ENCODE results near the gene RAB11FIP3.

The RAB11FIP3 gene

DNA sequence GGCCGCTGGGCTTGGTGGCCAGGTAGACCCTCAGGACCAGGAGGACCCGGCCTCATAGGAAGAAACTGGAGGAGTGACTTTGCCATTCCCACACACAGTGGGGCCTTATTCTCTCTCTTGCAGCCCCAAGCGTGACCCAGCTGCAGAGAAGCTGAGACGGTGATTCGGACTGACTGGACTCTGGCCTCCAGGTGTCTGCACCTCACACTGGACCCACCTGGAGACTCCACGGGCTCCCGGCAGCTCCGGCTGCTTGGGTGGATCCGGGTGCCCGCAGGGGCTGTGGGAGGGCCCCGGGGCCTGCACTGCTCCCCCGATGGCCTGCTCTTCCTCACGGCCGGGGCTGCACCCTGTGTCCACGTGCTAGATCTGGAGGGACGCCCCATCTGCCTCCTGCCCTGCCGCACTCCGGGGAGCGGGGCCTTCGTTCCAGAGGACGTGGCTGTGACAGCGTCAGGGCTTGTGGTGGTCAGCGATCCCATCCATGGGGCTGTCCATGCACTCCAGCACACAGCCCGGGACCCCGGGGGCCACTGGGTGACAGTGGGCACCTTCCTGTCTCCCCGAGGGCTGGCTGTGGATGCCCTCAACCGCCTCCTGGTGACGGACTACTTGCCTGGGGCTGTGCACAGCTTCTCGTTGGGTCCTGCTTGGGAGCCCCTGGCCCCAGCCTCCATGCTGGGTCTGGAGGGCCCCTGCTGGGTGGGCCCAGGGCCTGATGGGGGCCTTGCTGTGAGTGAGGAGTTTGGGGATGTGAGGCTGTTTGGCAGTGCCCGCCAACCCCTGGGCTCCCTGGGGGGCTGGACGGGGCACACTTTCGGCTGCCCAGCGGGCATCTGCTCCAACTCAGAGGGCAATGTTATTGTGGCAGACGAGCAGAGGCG lies 142.2 kb downstream of the RAB11FIP3 start:
- DNase-seq (ENCODE audit: low read depth) = no peak

DNA sequence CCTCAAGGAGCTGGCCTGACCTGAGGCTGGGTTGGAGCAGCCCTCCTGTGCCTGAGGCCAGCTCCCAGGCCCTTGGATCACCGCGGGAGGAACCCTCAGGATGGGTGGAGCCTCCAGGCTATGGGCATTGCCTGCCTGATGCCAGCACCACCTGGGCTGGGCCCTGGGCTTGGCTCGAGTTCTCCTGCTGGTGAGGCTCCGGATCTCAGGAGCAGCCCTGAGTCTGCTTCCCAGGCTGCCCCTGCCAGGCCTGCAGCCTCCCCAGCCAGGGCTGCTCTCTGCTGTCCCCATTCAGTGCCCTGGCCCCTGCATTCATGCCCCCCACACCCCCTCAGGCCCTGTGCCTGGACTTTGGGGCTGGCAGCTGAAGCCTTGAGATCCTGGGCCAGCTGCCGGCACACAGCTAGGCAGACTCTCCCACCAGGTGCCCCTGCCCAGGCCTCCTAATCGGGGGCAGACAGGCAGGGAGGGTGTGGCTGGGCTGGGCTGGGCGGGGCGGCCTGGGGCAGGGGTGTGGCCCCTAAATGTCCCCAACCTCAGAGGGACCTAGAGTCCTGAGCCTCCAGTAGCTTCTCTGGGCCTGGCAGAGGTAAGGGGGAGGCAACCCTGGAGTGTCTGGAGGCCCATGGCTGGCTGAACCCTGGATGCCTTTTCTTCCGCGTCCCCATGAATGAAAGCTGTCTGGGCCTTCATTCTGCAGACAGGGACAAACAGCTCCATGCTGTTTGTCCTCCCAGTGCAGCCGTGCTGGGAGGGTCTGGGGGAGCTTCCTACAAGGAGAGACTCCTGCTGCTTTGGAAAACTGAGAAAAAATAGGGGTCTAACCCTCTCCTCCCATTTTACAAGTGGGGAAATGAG lies 143.2 kb downstream of the RAB11FIP3 start:
- DNase-seq (ENCODE audit: low read depth) = no peak

DNA sequence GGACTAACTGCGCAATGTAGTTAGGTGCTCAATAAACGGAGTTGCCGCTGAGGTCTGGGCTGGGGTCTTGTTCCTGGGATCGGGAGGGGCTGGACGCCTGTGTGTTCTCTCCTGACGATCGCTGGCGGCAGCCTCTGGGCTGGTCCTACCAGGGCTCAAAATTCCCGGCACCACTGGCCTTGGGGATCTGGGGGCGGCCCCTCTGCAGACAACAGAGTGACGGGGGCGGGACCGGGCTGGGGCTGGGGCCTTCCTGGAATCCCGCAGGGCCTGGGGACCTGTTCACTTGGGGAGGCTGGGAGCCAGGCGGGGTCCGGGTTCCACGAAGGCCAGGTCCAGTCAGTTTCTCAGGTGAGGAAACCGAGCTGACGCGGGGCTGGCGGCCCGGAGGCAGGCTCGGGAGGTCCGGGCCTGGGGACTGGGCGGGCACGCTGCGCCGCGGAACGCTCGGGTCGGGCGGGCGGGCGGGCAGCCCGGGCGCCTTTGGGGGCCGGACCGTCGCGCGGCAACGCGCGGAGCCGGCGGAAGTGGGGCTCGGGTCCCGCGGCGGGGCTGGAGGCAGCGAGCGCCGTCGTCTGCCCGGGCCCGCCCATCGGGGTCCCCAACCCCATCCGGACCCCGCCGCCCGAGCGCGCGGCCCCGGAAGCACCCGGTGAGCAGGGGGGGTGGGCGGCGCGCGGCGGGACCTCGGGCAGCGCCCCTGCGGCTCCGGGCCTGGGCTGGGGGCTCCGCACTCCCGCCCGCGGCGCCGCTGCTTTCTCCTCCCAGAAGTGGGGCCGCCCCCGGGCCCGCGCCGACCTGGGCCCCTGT lies 144.2 kb downstream of the RAB11FIP3 start, which contains the start of gene PIGQ:
PIGQ (plus strand) TSS at position 524 of the 810 bp plus-strand sequence. CDS start 4,107 bp downstream, outside the sequence.
- DNase-seq (ENCODE audit: low read depth) = no peak
